ENCODE results near the gene KCNAB2.

KCNAB2 gene

DNA sequence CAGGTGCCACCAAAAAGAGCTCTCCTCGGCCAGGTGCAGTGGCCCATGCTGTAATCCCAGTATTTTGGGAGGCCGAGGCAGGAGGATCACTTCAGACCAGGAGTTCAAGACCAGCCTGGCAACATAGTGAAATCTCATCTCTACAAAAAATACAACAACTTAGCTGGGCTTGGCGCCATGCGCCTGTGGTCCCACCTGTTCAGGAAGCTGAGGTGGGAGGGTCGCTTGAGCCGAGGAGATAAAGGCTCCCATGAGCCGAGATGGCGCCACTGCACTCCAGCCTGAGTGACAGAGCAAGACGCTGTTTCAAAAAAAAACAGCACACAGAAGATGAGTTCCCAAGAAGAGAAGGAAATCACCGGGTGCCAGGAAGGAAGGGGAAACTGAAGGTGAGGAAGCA is 67.4 kb downstream of the KCNAB2 start:
- Mint-ChIP-seq H3K36me3 (ENCODE audit: low read depth) (no peaks in the 10 kb centered on the region), H3K27me3 (ENCODE audit: low read depth) (peaks cover 33% of the 10 kb centered on the region), H3K4me1 (no peaks in the 10 kb centered on the region), H3K4me3 (no peak overlapping the region), H3K9me3 (peaks cover 12% of the 10 kb centered on the region), H3K27ac (no peak overlapping the region)
- TF ChIP-seq, protein P1, sequence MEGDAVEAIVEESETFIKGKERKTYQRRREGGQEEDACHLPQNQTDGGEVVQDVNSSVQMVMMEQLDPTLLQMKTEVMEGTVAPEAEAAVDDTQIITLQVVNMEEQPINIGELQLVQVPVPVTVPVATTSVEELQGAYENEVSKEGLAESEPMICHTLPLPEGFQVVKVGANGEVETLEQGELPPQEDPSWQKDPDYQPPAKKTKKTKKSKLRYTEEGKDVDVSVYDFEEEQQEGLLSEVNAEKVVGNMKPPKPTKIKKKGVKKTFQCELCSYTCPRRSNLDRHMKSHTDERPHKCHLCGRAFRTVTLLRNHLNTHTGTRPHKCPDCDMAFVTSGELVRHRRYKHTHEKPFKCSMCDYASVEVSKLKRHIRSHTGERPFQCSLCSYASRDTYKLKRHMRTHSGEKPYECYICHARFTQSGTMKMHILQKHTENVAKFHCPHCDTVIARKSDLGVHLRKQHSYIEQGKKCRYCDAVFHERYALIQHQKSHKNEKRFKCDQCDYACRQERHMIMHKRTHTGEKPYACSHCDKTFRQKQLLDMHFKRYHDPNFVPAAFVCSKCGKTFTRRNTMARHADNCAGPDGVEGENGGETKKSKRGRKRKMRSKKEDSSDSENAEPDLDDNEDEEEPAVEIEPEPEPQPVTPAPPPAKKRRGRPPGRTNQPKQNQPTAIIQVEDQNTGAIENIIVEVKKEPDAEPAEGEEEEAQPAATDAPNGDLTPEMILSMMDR (IDR thresholded peaks at IDR 0.05; ENCODE audit: unreplicated experiment in 3 of 3): no peak

DNA sequence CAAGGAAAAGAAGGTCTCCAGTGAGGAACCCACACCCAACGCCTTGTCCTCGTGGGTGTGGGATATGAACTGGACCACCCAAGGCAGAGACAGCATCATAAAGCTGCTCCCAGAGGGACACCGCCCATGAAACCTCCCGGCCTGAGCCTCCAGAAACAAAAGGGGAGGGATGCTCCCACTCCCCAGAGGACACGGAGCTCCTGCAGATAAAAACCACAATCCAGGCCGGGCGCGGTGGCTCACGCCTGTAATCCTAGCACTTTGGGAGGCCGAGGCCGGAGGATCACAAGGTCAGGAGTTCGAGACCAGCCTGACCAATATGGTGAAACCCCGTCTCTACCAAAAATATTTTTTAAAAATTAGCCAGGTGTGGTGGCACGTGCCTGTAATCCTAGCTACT is 68.1 kb downstream of the KCNAB2 start:
- TF ChIP-seq, protein P1 (IDR thresholded peaks at IDR 0.05; ENCODE audit: unreplicated experiment in 3 of 3): no peak
- Mint-ChIP-seq H3K9me3 (peaks cover 12% of the 10 kb centered on the region), H3K36me3 (ENCODE audit: low read depth) (no peaks in the 10 kb centered on the region), H3K27me3 (ENCODE audit: low read depth) (peaks cover 26% of the 10 kb centered on the region), H3K4me3 (no peak overlapping the region), H3K27ac (no peak overlapping the region), H3K4me1 (no peaks in the 10 kb centered on the region)

DNA sequence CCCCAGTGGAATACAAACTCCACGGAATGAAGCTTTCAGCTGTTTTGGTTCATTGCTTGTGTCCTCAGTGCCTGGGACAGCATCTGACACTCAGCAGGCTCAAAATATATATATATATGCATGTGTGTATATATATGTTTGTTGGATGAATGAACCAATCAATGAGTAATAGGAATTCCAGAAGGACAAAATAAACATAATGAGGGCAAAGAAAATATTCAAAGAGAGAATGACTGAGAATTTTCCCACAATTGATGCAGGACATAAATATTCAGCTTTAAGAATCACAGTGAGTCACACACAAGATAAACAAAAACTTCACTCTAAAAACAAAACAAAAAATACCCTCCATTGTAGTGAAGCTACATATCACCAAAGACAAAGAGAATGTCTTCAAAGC is 70.4 kb downstream of the KCNAB2 start:
- H3K27me3 Mint-ChIP-seq (ENCODE audit: low read depth): peaks cover 14% of the 10 kb centered on the region
- no peaks in the 10 kb centered on the region for H3K4me1 Mint-ChIP-seq
- peaks cover 12% of the 10 kb centered on the region for H3K9me3 Mint-ChIP-seq
- H3K27ac Mint-ChIP-seq: no peak overlapping the region
- H3K36me3 Mint-ChIP-seq (ENCODE audit: low read depth): no peaks in the 10 kb centered on the region
- TF ChIP-seq, protein P1 (IDR thresholded peaks at IDR 0.05; ENCODE audit: unreplicated experiment in 3 of 3): no peak
- H3K4me3 Mint-ChIP-seq: no peak overlapping the region

DNA sequence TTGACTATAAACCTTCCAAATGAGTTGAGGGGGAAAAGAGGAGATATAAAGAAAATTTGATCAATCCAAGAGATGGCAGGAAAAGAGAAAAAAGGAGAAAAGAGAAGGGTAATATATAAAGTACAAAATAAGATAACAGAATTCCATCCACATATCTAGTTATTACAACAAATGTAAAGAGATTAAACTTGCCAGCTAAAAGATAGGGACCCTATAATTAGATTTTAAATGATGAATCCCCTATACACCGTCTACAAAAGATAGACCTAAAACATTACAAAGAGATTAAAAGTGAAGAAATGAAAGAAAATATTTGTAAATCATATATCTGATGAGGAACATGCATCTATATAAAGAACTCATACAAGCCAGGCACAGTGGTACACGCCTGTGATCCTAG is 71.4 kb downstream of the KCNAB2 start:
- Mint-ChIP-seq H3K27me3 (ENCODE audit: low read depth) (peaks cover 6% of the 10 kb centered on the region), H3K9me3 (peaks cover 12% of the 10 kb centered on the region), H3K4me1 (no peaks in the 10 kb centered on the region), H3K36me3 (ENCODE audit: low read depth) (no peaks in the 10 kb centered on the region), H3K27ac (no peak overlapping the region), H3K4me3 (no peak overlapping the region)
- TF ChIP-seq, protein P1 (IDR thresholded peaks at IDR 0.05; ENCODE audit: unreplicated experiment in 3 of 3): no peak

DNA sequence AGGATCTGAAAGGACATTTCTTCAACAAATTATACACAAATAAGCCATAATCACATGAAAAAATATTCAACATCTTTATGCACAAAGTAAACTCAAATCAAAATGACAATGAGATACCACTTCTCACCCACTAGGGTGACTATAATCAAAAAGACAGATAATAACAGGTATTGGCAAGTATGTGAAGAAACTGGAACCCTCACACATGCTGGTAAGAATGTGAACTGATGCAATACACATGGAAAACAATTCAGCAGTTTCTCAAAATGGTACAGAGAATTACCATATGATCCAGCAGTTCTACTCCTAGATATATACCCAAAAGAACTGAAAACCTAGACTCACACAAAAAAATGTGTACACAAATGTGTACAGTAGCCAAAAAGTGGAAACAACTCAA is 71.9 kb downstream of the KCNAB2 start:
- Mint-ChIP-seq H3K27ac (no peak overlapping the region), H3K4me1 (no peaks in the 10 kb centered on the region), H3K36me3 (ENCODE audit: low read depth) (no peaks in the 10 kb centered on the region), H3K9me3 (peaks cover 12% of the 10 kb centered on the region), H3K27me3 (ENCODE audit: low read depth) (peaks cover 10% of the 10 kb centered on the region), H3K4me3 (no peak overlapping the region)
- TF ChIP-seq, protein P1 (IDR thresholded peaks at IDR 0.05; ENCODE audit: unreplicated experiment in 3 of 3): no peak

DNA sequence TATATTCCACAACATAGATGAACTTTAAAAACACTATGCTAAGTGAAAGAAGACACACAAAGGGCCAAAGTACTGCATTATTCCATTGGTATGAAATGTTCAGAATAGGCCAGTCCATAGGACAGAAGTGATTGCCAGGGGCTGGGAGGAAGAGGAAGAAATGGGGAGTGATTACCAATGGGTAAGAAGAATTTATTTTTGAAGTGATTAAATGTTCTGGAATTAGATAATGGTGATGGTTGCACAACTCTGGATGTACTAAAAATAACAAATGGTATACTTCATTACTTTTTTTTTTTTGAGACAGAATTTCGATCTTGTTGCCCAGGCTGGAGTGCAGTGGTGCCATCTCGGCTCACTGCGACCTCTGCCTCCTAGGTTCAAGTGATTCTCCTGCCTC is 72.7 kb downstream of the KCNAB2 start:
- no peaks in the 10 kb centered on the region for H3K36me3 Mint-ChIP-seq (ENCODE audit: low read depth)
- peaks cover 12% of the 10 kb centered on the region for H3K9me3 Mint-ChIP-seq
- no peaks in the 10 kb centered on the region for H3K4me1 Mint-ChIP-seq
- peaks cover 11% of the 10 kb centered on the region for H3K27me3 Mint-ChIP-seq (ENCODE audit: low read depth)
- no peak overlapping the region for H3K4me3 Mint-ChIP-seq
- no peak overlapping the region for H3K27ac Mint-ChIP-seq
- TF ChIP-seq, protein P1 (IDR thresholded peaks at IDR 0.05; ENCODE audit: unreplicated experiment in 3 of 3): no peak

Data from nephron (organoid).